Astrocyte of the spinal cord (primary cell): ENCODE results near the gene ARGLU1.

Experiments
- DNase-seq: peaks from one replicate; pipeline ENCODE4 v3.0.0; 2011; ENCODE audit warnings: low read depth, low spot score
- H3K4me3 ChIP-seq: 2 replicates; pipeline ENCODE4 v1.5.1; 2011; ENCODE audit warnings: low read depth, mild to moderate bottlenecking, low read length, moderate library complexity
- CTCF ChIP-seq: IDR thresholded peaks from 2 replicates; pipeline ENCODE4 v1.5.1; 2012; ENCODE audit warnings: low read depth, mild to moderate bottlenecking, low read length, inconsistent platforms
- in situ Hi-C: cut with HindIII; loops from 2 replicates; pipeline ENCODE4 v1.10.0; 2017; ENCODE audit warnings: low sequenced_read_pairs

Gene ARGLU1

DNA sequence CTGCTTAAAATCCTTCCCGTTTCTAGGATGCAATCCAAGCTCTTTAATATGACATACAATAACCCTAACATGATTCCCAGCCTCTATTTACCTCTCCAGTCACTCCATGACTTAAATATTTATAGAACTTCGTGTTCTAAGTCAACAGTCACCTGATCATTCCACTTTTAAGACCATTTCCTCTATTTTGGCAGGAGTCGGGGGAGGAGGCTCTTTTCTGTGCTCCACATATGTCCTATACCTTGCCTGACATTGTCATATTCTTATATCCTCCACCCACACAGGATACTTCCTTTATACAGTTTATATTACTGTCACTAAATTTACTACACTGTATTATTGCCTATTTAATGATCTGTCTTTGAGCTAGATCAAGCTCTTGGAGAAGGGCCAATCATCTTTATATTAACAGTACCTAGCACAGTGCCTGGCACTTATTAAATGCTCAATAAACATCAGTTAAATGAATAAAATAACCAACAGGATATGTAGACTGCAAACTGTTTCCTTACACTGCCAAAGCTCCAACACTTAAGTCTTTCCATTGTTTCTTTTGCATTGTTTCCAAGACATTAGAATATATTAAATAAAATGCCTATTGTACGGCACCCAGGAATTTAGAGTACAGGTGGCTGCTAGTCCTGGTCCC is 2.7 kb downstream of the ARGLU1 start:
- TF ChIP-seq CTCF, result no peak
- no peak overlapping the region for H3K4me3 ChIP-seq
- in situ Hi-C loops, result no loop called here
- no peak for DNase-seq

DNA sequence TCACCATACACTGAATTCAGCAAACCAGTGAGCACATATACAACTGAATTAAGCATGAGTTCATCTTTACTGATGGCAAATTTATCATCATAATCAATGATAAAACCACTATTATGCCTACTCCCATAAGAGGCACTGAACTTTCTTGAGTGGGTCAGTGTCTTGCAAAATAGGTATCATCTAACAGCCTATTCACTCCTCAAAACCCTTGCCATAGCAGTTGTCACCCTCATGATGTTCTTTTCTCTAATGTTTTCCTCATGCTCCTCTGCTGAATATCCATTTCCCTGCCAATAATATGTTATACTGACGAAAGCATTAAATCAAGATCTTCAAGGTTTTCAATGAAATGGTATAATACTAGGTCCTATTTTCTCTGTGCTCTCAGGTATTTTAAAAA is 5.6 kb downstream of the ARGLU1 start:
- in situ Hi-C loops, result no loop called here
- no peak overlapping the region for H3K4me3 ChIP-seq
- DNase-seq, result no peak
- no peak for TF ChIP-seq CTCF

- DNase-seq, result peak; percentile 45
- no peak overlapping the region for H3K4me3 ChIP-seq
- no peak for TF ChIP-seq CTCF
- in situ Hi-C loops, result no loop called here
Observed at GRCh38 chr13:106561551-106562170, 6.3 kb downstream of the ARGLU1 start.

- no peak for TF ChIP-seq CTCF
- in situ Hi-C loops, result no loop called here
- DNase-seq, result no peak
- no peak overlapping the region for H3K4me3 ChIP-seq
Observed at GRCh38 chr13:106560821-106561220, 7.1 kb downstream of the ARGLU1 start.

DNA sequence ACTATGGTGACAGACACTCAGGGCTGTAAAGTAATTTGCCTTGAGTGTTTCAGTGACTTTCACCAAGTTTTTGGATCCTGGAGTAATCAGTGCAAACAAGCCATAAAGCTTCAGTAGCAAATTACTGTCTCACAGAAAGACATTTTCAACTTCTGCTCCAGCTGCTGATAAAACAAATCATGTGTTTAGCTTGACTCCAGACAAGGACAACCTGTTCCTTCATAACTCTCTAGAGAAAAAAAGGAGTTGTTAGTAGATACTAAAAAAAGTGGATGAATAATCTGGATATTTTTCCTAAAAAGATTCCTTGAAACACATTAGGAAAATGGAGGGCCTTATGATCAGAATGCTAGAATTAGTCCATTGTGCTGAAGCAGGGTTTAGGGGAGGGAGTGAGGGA is 9.4 kb downstream of the ARGLU1 start:
- in situ Hi-C loops, result no loop called here
- no peak overlapping the region for H3K4me3 ChIP-seq
- no peak for TF ChIP-seq CTCF
- no peak for DNase-seq

DNA sequence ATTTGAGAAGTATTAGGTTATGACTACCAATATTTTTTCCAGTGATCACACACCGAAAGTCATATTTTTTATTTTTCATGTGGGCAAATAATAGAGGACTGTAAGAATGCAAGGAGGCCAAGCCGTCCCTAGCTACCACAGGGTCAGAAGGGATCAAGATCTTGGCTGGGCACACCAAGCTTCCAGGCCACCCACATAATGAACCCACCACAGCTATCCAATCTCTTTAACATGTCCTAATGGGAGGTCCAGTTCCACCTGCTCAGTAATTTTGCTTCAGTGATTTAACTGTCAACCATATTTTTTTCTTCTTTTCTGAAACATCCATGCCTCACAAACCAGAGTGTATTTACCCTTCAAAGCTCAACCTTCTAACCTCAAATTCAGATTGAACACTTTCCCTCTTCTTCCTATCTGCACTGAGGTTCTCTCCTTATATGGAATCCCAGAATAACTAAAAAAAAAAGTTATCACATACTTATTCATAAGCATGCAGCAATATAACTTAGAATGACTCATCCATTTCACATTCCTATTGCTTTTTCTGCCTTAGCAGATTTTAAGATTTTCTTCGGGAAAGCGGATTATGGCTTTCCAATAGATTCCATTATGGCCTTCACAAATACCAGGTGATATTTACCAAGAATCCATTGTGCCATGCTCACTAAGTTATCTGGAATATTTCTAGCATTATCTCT is 12.2 kb downstream of the ARGLU1 start:
- in situ Hi-C loops, result no loop called here
- DNase-seq, result peak; percentile 17
- no peak for TF ChIP-seq CTCF
- H3K4me3 ChIP-seq, result no peak overlapping the region
